Esophagus squamous epithelium (tissue), 4 donors: ENCODE data around the gene TMIGD3.

ENCODE experiments used
- CTCF ChIP-seq, 6 experiments: fragments of 450-650 bp in 4 of 6; fragments of 200-600 bp in 2 of 6; sonication (generic) in 2 of 6; IDR thresholded peaks; one replicate each; pipeline ENCODE4 v1.5.1; 2016 to 2019; ENCODE audit warnings: antibody characterized with exemption in 6 of 6, mild to moderate bottlenecking in 4 of 6, moderate library complexity in 4 of 6
- POLR2A ChIP-seq, 4 donors: fragments of 450-650 bp; IDR thresholded peaks; one replicate each; pipeline ENCODE4 v1.6.1; 2017; ENCODE audit warnings: antibody characterized with exemption in 4 of 4, mild to moderate bottlenecking in 4 of 4, moderate library complexity in 3 of 4

- TF ChIP-seq CTCF (IDR thresholded peaks at IDR 0.05) (no peak), POLR2A (IDR thresholded peaks at IDR 0.05) (no peak)
These were observed 6.6 kb upstream of the TMIGD3 start for GRCh38 chr1:111509997-111510375.
